HepG2 (cell line): ENCODE results near the gene ARL16. TPM values are rescaled to one million over a fixed set of nuclear protein-coding genes. Genes with fewer than 3 reads are reported as not detected.

Experiments used
- ARNT ChIP-seq: fragments of 450-650 bp; IDR thresholded peaks from 2 replicates; pipeline ENCODE4 v1.6.1; 2017
- BORCS8-MEF2B ChIP-seq: sonication (generic); formaldehyde crosslinking; IDR thresholded peaks from 2 replicates; pipeline ENCODE4 v1.8.0; 2022; ENCODE audit warnings: mild to moderate bottlenecking, missing genetic modification reagents
- CBFB ChIP-seq: sonication (generic); formaldehyde crosslinking; IDR thresholded peaks from 2 replicates; pipeline ENCODE4 v1.4.0; 2020; ENCODE audit warnings: missing genetic modification reagents
- CEBPB ChIP-seq: IDR thresholded peaks from 2 replicates; pipeline ENCODE4 v1.6.1; 2011; ENCODE audit warnings: low read depth, low read length, improper control_type of control experiment, borderline replicate concordance
- FIP1L1 ChIP-seq: fragments of 200-400 bp; formaldehyde crosslinking; IDR thresholded peaks from 2 replicates; pipeline ENCODE4 v1.6.1; 2018; ENCODE audit warnings: low read depth, mild to moderate bottlenecking, low read length, moderate library complexity, borderline replicate concordance; ENCODE audit not compliant: insufficient read depth
- LCORL ChIP-seq, 2 experiments: fragments of 450-650 bp in 1 of 2; sonication (generic) in 1 of 2; formaldehyde crosslinking in 1 of 2; IDR thresholded peaks; 2 replicates each; pipeline versions ENCODE4 v1.5.0 to v1.6.1; 2017 to 2020; ENCODE audit warnings: antibody characterized with exemption in 1 of 2, missing genetic modification reagents in 1 of 2
- MAFK ChIP-seq, 2 experiments: IDR thresholded peaks in 1 of 2; conservative IDR thresholded peaks in 1 of 2; 2 replicates each; pipeline ENCODE4 v1.6.1; 2011; ENCODE audit warnings: improper control_type of control experiment in 2 of 2, low read length in 2 of 2
- MATR3 ChIP-seq: sonication (generic); formaldehyde crosslinking; IDR thresholded peaks from 2 replicates; pipeline ENCODE4 v1.4.0; 2020; ENCODE audit warnings: missing genetic modification reagents
- NBN ChIP-seq: fragments of 450-650 bp; conservative IDR thresholded peaks from 2 replicates; pipeline ENCODE4 v1.6.1; 2017
- RAD51 ChIP-seq: fragments of 450-650 bp; IDR thresholded peaks from 2 replicates; pipeline ENCODE4 v1.6.1; 2016; ENCODE audit warnings: borderline replicate concordance
- TP53 ChIP-seq: sonication (generic); formaldehyde crosslinking; conservative IDR thresholded peaks from 2 replicates; pipeline ENCODE4 v1.4.0; 2020; ENCODE audit warnings: missing genetic modification reagents
- ZNF256 ChIP-seq: sonication (generic); formaldehyde crosslinking; conservative IDR thresholded peaks from 2 replicates; pipeline ENCODE4 v1.4.0; 2020; ENCODE audit warnings: missing genetic modification reagents
- ZNF460 ChIP-seq: sonication (generic); formaldehyde crosslinking; IDR thresholded peaks from 2 replicates; pipeline ENCODE4 v1.5.1; 2020; ENCODE audit warnings: missing genetic modification reagents, mild to moderate bottlenecking, borderline replicate concordance
- ZNF614 ChIP-seq: IDR thresholded peaks from 2 replicates; pipeline ENCODE4 v1.6.1; 2018; ENCODE audit warnings: missing biosample characterization, missing genetic modification reagents, inconsistent platforms, borderline replicate concordance
- polyA plus RNA-seq, 8 experiments: library from polyadenylated mRNA; depleted of rRNA in 3 of 8; stranded (reverse) in 7 of 8; unstranded in 1 of 8; fragments of >200 nt; fragmentation: Illumina TruSeq in 4 of 8; extraction: Trizol in 4 of 8; gene quantifications; 2 replicates each; pipeline versions ENCODE4 v1.2.1 to v1.2.3, GENCODE V29; 2011 to 2016; ENCODE audit warnings: low read depth in 4 of 8, missing spikeins in 1 of 8, mixed read lengths in 1 of 8; ENCODE audit not compliant: insufficient read depth in 1 of 8
- total RNA-seq, 5 experiments: library from RNA; depleted of rRNA; stranded (reverse); fragments of >200 nt; fragmentation: Illumina TruSeq; extraction: Trizol; gene quantifications; 2 replicates each; pipeline ENCODE4 v1.2.3, GENCODE V29; 2016; ENCODE audit warnings: low read depth in 1 of 5
- TF ChIP-seq, protein P1 (sequence below), 2 experiments: sonication (generic) in 1 of 2; formaldehyde crosslinking in 1 of 2; IDR thresholded peaks; 2 replicates each; pipeline versions ENCODE4 v1.6.1 to v1.9.0; 2014 to 2022; ENCODE audit warnings: antibody characterized with exemption in 1 of 2, borderline replicate concordance in 1 of 2, inconsistent platforms in 1 of 2, low read depth in 1 of 2, missing genetic modification reagents in 1 of 2
- TF ChIP-seq, protein P2 (sequence below): sonication (generic); formaldehyde crosslinking; IDR thresholded peaks from 2 replicates; pipeline ENCODE4 v1.4.0; 2020; ENCODE audit warnings: missing genetic modification reagents, borderline replicate concordance
- TF ChIP-seq, protein P3 (sequence below): IDR thresholded peaks from 2 replicates; pipeline ENCODE4 v1.4.0; 2020; ENCODE audit warnings: mild to moderate bottlenecking, missing genetic modification reagents

The ARL16 gene
- total and polyA plus RNA-seq, 2 of the 13 experiments (the other 11 are each of a cell fraction or from before 2014, with no cell fraction given): 20.8 to 30.8 TPM

DNA sequence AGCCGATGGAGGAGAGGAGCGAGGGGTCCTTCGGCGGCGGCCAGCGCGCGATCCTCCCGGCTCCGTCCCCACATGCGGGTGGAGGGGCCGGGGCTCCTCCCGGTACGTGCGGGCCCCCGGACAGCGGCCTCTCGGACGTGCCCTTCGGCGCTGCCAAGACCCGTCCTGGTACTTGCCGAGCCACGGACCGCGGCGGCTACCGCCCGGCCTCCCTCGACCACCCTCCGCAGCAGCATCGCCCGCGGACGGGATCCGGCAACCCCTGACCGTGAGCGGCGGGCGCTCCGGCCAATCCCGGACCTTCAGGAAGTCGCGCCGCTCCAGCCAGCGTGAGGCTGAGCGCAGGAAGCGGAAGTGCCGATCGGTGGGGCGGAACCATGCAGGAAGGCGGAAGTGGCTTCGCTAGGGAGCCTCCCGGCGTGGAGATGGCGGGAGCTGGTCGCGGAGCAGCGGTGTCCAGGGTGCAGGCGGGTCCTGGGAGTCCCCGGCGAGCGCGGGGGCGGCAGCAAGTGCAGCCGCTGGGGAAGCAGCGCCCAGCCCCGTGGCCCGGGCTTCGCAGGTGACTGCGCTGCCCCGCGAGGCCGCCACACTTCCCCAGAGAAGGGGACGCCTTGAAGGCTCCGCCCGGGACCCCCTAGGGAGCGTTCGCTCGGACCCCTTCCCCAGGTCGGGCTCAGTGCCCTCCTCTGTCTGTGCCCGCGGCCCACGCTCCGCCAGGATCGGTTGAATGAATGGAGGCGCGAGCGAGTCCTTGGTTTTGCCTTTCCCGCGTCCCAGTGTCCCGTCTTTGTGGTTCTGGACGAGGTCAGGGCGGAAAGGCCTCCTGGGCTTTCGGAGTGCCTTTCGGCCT is 17.0 kb downstream of the ARL16 start, which contains the start of the genes CCDC137 and OXLD1 (continued):
- TF ChIP-seq MAFK (conservative IDR thresholded peaks at IDR 0.05 in 1 of 2, IDR thresholded peaks at IDR 0.05 in 1 of 2; ENCODE audit: low read length in 2 of 2) (no peak), RAD51 (no peak), ZNF614 (CRISPR knock-in tag) (peak; percentile 89; the same call in 1 of the 2 replicates), ZNF460 (CRISPR knock-in tag) (0 out of 2 replicates have a peak, but pooled peaks have one; percentile 40), ZNF256 (0 out of 2 replicates have a peak, but pooled peaks have one; percentile 25), CEBPB (no peak), ARNT (no peak), NBN (no peak), LCORL (IDR thresholded peaks at IDR 0.05) (no peak), LCORL (CRISPR knock-in tag; IDR thresholded peaks at IDR 0.05) (peak; percentile 27; the same call in 1 of the 2 replicates), TP53 (CRISPR knock-in tag) (no peak), MATR3 (CRISPR knock-in tag) (no peak), FIP1L1 (no peak), BORCS8-MEF2B (CRISPR knock-in tag) (peak; percentile 59; the same call in 1 of the 2 replicates), CBFB (CRISPR knock-in tag) (peak; percentile 75)
- TF ChIP-seq, protein P1, sequence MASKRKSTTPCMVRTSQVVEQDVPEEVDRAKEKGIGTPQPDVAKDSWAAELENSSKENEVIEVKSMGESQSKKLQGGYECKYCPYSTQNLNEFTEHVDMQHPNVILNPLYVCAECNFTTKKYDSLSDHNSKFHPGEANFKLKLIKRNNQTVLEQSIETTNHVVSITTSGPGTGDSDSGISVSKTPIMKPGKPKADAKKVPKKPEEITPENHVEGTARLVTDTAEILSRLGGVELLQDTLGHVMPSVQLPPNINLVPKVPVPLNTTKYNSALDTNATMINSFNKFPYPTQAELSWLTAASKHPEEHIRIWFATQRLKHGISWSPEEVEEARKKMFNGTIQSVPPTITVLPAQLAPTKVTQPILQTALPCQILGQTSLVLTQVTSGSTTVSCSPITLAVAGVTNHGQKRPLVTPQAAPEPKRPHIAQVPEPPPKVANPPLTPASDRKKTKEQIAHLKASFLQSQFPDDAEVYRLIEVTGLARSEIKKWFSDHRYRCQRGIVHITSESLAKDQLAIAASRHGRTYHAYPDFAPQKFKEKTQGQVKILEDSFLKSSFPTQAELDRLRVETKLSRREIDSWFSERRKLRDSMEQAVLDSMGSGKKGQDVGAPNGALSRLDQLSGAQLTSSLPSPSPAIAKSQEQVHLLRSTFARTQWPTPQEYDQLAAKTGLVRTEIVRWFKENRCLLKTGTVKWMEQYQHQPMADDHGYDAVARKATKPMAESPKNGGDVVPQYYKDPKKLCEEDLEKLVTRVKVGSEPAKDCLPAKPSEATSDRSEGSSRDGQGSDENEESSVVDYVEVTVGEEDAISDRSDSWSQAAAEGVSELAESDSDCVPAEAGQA (IDR thresholded peaks at IDR 0.05; ENCODE audit: low read depth): peak; percentile 87
- TF ChIP-seq, protein P1 (CRISPR knock-in tag; IDR thresholded peaks at IDR 0.05; ENCODE audit: borderline replicate concordance): peak; percentile 27; the same call in 1 of the 2 replicates
- TF ChIP-seq, protein P2, sequence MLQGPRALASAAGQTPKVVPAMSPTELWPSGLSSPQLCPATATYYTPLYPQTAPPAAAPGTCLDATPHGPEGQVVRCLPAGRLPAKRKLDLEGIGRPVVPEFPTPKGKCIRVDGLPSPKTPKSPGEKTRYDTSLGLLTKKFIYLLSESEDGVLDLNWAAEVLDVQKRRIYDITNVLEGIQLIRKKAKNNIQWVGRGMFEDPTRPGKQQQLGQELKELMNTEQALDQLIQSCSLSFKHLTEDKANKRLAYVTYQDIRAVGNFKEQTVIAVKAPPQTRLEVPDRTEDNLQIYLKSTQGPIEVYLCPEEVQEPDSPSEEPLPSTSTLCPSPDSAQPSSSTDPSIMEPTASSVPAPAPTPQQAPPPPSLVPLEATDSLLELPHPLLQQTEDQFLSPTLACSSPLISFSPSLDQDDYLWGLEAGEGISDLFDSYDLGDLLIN (CRISPR knock-in tag): peak; percentile 77; the same call in 1 of the 2 replicates
- TF ChIP-seq, protein P3, sequence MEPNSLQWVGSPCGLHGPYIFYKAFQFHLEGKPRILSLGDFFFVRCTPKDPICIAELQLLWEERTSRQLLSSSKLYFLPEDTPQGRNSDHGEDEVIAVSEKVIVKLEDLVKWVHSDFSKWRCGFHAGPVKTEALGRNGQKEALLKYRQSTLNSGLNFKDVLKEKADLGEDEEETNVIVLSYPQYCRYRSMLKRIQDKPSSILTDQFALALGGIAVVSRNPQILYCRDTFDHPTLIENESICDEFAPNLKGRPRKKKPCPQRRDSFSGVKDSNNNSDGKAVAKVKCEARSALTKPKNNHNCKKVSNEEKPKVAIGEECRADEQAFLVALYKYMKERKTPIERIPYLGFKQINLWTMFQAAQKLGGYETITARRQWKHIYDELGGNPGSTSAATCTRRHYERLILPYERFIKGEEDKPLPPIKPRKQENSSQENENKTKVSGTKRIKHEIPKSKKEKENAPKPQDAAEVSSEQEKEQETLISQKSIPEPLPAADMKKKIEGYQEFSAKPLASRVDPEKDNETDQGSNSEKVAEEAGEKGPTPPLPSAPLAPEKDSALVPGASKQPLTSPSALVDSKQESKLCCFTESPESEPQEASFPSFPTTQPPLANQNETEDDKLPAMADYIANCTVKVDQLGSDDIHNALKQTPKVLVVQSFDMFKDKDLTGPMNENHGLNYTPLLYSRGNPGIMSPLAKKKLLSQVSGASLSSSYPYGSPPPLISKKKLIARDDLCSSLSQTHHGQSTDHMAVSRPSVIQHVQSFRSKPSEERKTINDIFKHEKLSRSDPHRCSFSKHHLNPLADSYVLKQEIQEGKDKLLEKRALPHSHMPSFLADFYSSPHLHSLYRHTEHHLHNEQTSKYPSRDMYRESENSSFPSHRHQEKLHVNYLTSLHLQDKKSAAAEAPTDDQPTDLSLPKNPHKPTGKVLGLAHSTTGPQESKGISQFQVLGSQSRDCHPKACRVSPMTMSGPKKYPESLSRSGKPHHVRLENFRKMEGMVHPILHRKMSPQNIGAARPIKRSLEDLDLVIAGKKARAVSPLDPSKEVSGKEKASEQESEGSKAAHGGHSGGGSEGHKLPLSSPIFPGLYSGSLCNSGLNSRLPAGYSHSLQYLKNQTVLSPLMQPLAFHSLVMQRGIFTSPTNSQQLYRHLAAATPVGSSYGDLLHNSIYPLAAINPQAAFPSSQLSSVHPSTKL (CRISPR knock-in tag): no peak; the same call in 1 of the 2 replicates
